A549 (cell line): Measurements from ENCODE around the gene RACGAP1. TPM values are rescaled to one million over a fixed set of nuclear protein-coding genes. Genes with fewer than 3 reads are reported as not detected.

Experiments used
- ATAC-seq, 2 experiments: fragments of 200-7000 bp in 1 of 2; fragments of >200 bp in 1 of 2; cut with Nextera tagmentation in 1 of 2; cut with Tn5 transposase in 1 of 2; 3 replicates each; pipeline versions ENCODE4 v1.8.0 to v1.9.1; 2018 to 2020; ENCODE audit warnings: mild to moderate bottlenecking in 1 of 2, moderate library complexity in 1 of 2
- CTCF ChIA-PET: fragments of 300-600 bp; sonication (Branson Sonifier 250); formaldehyde crosslinking; extraction: SDS; loops from one replicate; lab custom pipeline; 2021; ENCODE audit warnings: antibody characterized with exemption, inconsistent platforms; lab: Yijun Ruan, JAX
- POLR2A ChIA-PET: fragments of 350-600 bp; formaldehyde crosslinking; extraction: SDS; loops from one replicate; lab custom pipeline; 2021; ENCODE audit warnings: antibody characterized with exemption, inconsistent platforms; lab: Yijun Ruan, JAX
- DNase-seq, 2 experiments: peaks; one replicate each; pipeline versions ENCODE4 v3.0.0 to v3.0.0-alpha.2; 2011 to 2016; ENCODE audit warnings: low read depth in 1 of 2, low spot score in 1 of 2
- FAIRE-seq: peaks from 2 replicates; lab custom pipeline; 2011; peaks lifted over from hg19 to GRCh38; lab: Jason Lieb, UNC
- H3K27ac ChIP-seq, 2 experiments: fragments of >200 bp; sonication (Bioruptor Twin); formaldehyde crosslinking; 3 replicates each; pipeline ENCODE4 v1.5.1; 2016 to 2017
- H3K4me1 ChIP-seq: fragments of >200 bp; sonication (Bioruptor Twin); formaldehyde crosslinking; 3 replicates; pipeline ENCODE4 v1.6.1; 2016
- H3K4me2 ChIP-seq: fragments of >200 bp; sonication (Bioruptor Twin); formaldehyde crosslinking; 3 replicates; pipeline ENCODE4 v1.6.1; 2016
- H3K4me3 ChIP-seq: fragments of >200 bp; sonication (Bioruptor Twin); formaldehyde crosslinking; 3 replicates; pipeline ENCODE4 v1.5.1; 2016
- H3K9me3 ChIP-seq: fragments of >200 bp; sonication (Bioruptor Twin); formaldehyde crosslinking; 3 replicates; pipeline ENCODE4 v1.6.1; 2016
- CHD4 ChIP-seq: fragments of 200-600 bp; sonication (generic); IDR thresholded peaks from 2 replicates; pipeline ENCODE4 v1.6.1; 2016; ENCODE audit warnings: antibody characterized with exemption, mild to moderate bottlenecking, borderline replicate concordance
- CTCF ChIP-seq: fragments of >200 bp; sonication (Bioruptor Twin); formaldehyde crosslinking; IDR thresholded peaks from 3 replicates; pipeline ENCODE4 v1.5.1; 2016
- E2F6 ChIP-seq: IDR thresholded peaks from 2 replicates; pipeline ENCODE4 v1.6.1; 2012; ENCODE audit warnings: low read depth, borderline replicate concordance
- EHF ChIP-seq: fragments of 250-450 bp; sonication (Bioruptor Pico); IDR thresholded peaks from 2 replicates; pipeline ENCODE4 v1.5.0; 2020; ENCODE audit warnings: mild to moderate bottlenecking
- EHMT2 ChIP-seq: fragments of 200-600 bp; sonication (generic); IDR thresholded peaks from 2 replicates; pipeline ENCODE4 v1.6.1; 2016; ENCODE audit warnings: antibody characterized with exemption, low read depth, mild to moderate bottlenecking, moderate library complexity
- ELK1 ChIP-seq: fragments of 150-350 bp; IDR thresholded peaks from 2 replicates; pipeline ENCODE4 v1.6.1; 2014; ENCODE audit warnings: low read depth, mild to moderate bottlenecking, low read length
- ESRRA ChIP-seq: fragments of 150-350 bp; IDR thresholded peaks from 2 replicates; pipeline ENCODE4 v1.6.1; 2014; ENCODE audit warnings: mild to moderate bottlenecking, low read length, borderline replicate concordance
- HEYL ChIP-seq: fragments of 250-450 bp; sonication (Bioruptor Pico); IDR thresholded peaks from 2 replicates; pipeline ENCODE4 v1.8.0; 2021; ENCODE audit warnings: mild to moderate bottlenecking, moderate library complexity
- HOXB5 ChIP-seq: fragments of 250-450 bp; sonication (Bioruptor Pico); IDR thresholded peaks from 2 replicates; pipeline ENCODE4 v1.5.0; 2020; ENCODE audit warnings: mild to moderate bottlenecking, moderate library complexity
- JUN ChIP-seq, 2 experiments: fragments of >200 bp; sonication (Bioruptor Twin); formaldehyde crosslinking; IDR thresholded peaks; 2 replicates in 1 of 2; 3 replicates in 1 of 2; pipeline ENCODE4 v1.6.1; 2016 to 2017
- KDM1A ChIP-seq: fragments of 200-600 bp; sonication (generic); IDR thresholded peaks from 2 replicates; pipeline ENCODE4 v1.6.1; 2016; ENCODE audit warnings: low read depth, mild to moderate bottlenecking
- KDM5A ChIP-seq: fragments of 200-600 bp; sonication (generic); IDR thresholded peaks from 2 replicates; pipeline ENCODE4 v1.6.1; 2016; ENCODE audit warnings: antibody characterized with exemption, mild to moderate bottlenecking
- MAX ChIP-seq: IDR thresholded peaks from 2 replicates; pipeline ENCODE4 v1.6.1; 2012
- MAZ ChIP-seq: fragments of 150-350 bp; IDR thresholded peaks from 2 replicates; pipeline ENCODE4 v1.6.1; 2014; ENCODE audit warnings: antibody characterized with exemption, low read depth, low read length, borderline replicate concordance
- MYC ChIP-seq: IDR thresholded peaks from 2 replicates; pipeline ENCODE4 v1.6.1; 2012; ENCODE audit warnings: mild to moderate bottlenecking, inconsistent platforms, low read length, improper control_type of control experiment, borderline replicate concordance
- NFE2L2 ChIP-seq: fragments of 150-350 bp; conservative IDR thresholded peaks from 2 replicates; pipeline ENCODE4 v1.6.1; 2014; ENCODE audit warnings: low read length
- NPAS2 ChIP-seq: fragments of 250-450 bp; sonication (Bioruptor Pico); IDR thresholded peaks from 2 replicates; pipeline ENCODE4 v1.8.0; 2022; ENCODE audit warnings: mild to moderate bottlenecking, moderate library complexity, borderline replicate concordance
- PBX3 ChIP-seq: IDR thresholded peaks from 2 replicates; pipeline ENCODE4 v1.6.1; 2012
- POLR2AphosphoS2 ChIP-seq: conservative IDR thresholded peaks from 2 replicates; pipeline ENCODE4 v1.6.1; 2012; ENCODE audit warnings: low read length, improper control_type of control experiment, inconsistent platforms
- RAD21 ChIP-seq, 2 experiments: fragments of >200 bp in 1 of 2; sonication (Bioruptor Twin) in 1 of 2; formaldehyde crosslinking in 1 of 2; IDR thresholded peaks in 1 of 2; conservative IDR thresholded peaks in 1 of 2; 2 replicates in 1 of 2; 3 replicates in 1 of 2; pipeline ENCODE4 v1.6.1; 2012 to 2018; ENCODE audit warnings: inconsistent platforms in 1 of 2
- RCOR1 ChIP-seq: fragments of 150-350 bp; IDR thresholded peaks from 2 replicates; pipeline ENCODE4 v1.6.1; 2014; ENCODE audit warnings: antibody characterized with exemption, low read length, low read depth
- RFX5 ChIP-seq: fragments of 450-650 bp; IDR thresholded peaks from 2 replicates; pipeline ENCODE4 v1.7.1; 2014; ENCODE audit warnings: antibody characterized with exemption, mild to moderate bottlenecking, moderate library complexity
- RNF2 ChIP-seq: fragments of 200-600 bp; sonication (generic); IDR thresholded peaks from 2 replicates; pipeline ENCODE4 v1.6.1; 2016; ENCODE audit warnings: low read depth, mild to moderate bottlenecking, antibody characterized with exemption, moderate library complexity, borderline replicate concordance
- ZC3H11A ChIP-seq: fragments of 450-650 bp; IDR thresholded peaks from 2 replicates; pipeline ENCODE4 v1.6.1; 2014; ENCODE audit warnings: antibody characterized with exemption, mild to moderate bottlenecking
- WGBS: methylation state at CpG from one replicate; pipeline ENCODE4 v1.1.6; 2017; ENCODE audit errors: missing lambda C conversion rate; 5-methylcytosine and 5-hydroxymethylcytosine counted together
- polyA plus RNA-seq, 4 experiments: library from polyadenylated mRNA; depleted of rRNA in 3 of 4; stranded (reverse); fragments of >200 nt; fragmentation: RNase III in 1 of 4; extraction: RNeasy Plus Mini Kit Qiagen cat#74134 plus additional on column Dnase treatment in 1 of 4; gene quantifications; 2 replicates in 3 of 4; 3 replicates in 1 of 4; pipeline ENCODE4 v1.2.3, GENCODE V29; 2011 to 2017

RACGAP1 gene
- polyA plus RNA-seq, 2 of the 4 experiments (the other 2 are of a cell fraction): 103 to 107 TPM

GRCh38 chr12:49968471-49968870 lies 56.8 kb downstream of the RACGAP1 start (continued):
- TF ChIP-seq E2F6 (no peak), RNF2 (no peak)

- DNase-seq (no peak), FAIRE-seq (no peak), ATAC-seq (peak; percentile 11 to 43)
- H3K4me2 ChIP-seq: peak overlapping the region; percentile 98
- no peaks in the 10 kb centered on the region for H3K9me3 ChIP-seq
- peak overlapping the region; percentile 49 for H3K4me3 ChIP-seq
- POLR2A ChIA-PET: interaction anchor here (1.1 to 1.4 kb wide), 3 partner anchors 22 to 117 kb away, joined by 3 to 6 read pairs (median 3); partner anchors contain the start of gene SMARCD1
- TF ChIP-seq EHF (CRISPR knock-in tag) (no peak), NFE2L2 (no peak), ESRRA (no peak), ELK1 (no peak), MAX (no peak), MAZ (no peak), CHD4 (no peak), EHMT2 (no peak), MYC (no peak), RCOR1 (no peak), POLR2AphosphoS2 (no peak), E2F6 (no peak)
- 35% methylated on average over 15 of the region's 15 CpGs for WGBS
- H3K27ac ChIP-seq: peak overlapping the region; percentile 18 to 85; a peak in 4 of 6 replicates
- CTCF ChIA-PET: interaction anchor here (0.5 to 29.8 kb wide), 66 partner anchors 12 to 498 kb away, joined by 3 to 708 read pairs (median 7); partner anchors contain the start of genes AQP2, ASIC1, CERS5 and COX14
- H3K4me1 ChIP-seq: peaks cover 11% of the 10 kb centered on the region
Observed at GRCh38 chr12:49967777-49968250, 57.5 kb downstream of the RACGAP1 start.

- FAIRE-seq (peak; percentile 95), ATAC-seq (peak; percentile 76 to 87), DNase-seq (peak; percentile 91 to 93)
- Histone ChIP-seq H3K4me3 (peak overlapping the region; percentile 49), H3K4me2 (peak overlapping the region; percentile 98), H3K27ac (peak overlapping the region; percentile 77 to 85), H3K4me1 (peaks cover 16% of the 10 kb centered on the region), H3K9me3 (no peaks in the 10 kb centered on the region)
- 4% methylated on average over 21 of the region's 40 CpGs for WGBS
- ChIA-PET POLR2A (interaction anchor here (0.6 to 1.4 kb wide), 4 partner anchors 22 to 677 kb away, joined by 3 to 6 read pairs (median 3); partner anchors contain the start of gene SMARCD1), CTCF (interaction anchor here (0.5 to 29.8 kb wide), 86 partner anchors 11 to 498 kb away, joined by 3 to 708 read pairs (median 5); partner anchors contain the start of genes AQP2, ASIC1, CERS5 and COX14)
- TF ChIP-seq PBX3: no peak
- TF ChIP-seq NFE2L2: no peak
- TF ChIP-seq NPAS2 (CRISPR knock-in tag): no peak
- TF ChIP-seq ESRRA: 0 out of 2 replicates have a peak, but pooled peaks have one; percentile 2
- no peak for TF ChIP-seq RFX5
- TF ChIP-seq KDM5A: peak; percentile 59; the same call in 1 of the 2 replicates
- no peak for TF ChIP-seq HEYL (CRISPR knock-in tag)
- peak; percentile 79 for TF ChIP-seq CTCF
- no peak for TF ChIP-seq JUN (IDR thresholded peaks at IDR 0.05)
- no peak for TF ChIP-seq POLR2AphosphoS2
- 0 out of 2 replicates have a peak, but pooled peaks have one; percentile 60 for TF ChIP-seq HOXB5 (CRISPR knock-in tag)
- no peak for TF ChIP-seq ZC3H11A
- no peak for TF ChIP-seq KDM1A
- TF ChIP-seq RAD21 (conservative IDR thresholded peaks at IDR 0.05 in 1 of 2, IDR thresholded peaks at IDR 0.05 in 1 of 2): peak; percentile 81 to 86
Observed at GRCh38 chr12:49967042-49967776, 58.1 kb downstream of the RACGAP1 start.
